Adrenal gland (tissue), 12 donors: ENCODE data around the gene XPNPEP2. TPM values are rescaled to one million over a fixed set of nuclear protein-coding genes. Genes with fewer than 3 reads are reported as not detected.

ENCODE experiments used
- DNase-seq, 7 donors: peaks; one replicate each; pipeline ENCODE4 v3.0.0-alpha.2; 2019 to 2020
- H3K27ac ChIP-seq, 5 donors: fragments of 200-600 bp; sonication (generic) in 4 of 5; 1 replicate in 3 of 5; 2 replicates in 2 of 5; pipeline versions ENCODE4 v1.5.1 to v1.8.0; 2016 to 2020; ENCODE audit warnings: mild to moderate bottlenecking in 1 of 5
- H3K27me3 ChIP-seq: fragments of 200-600 bp; 2 replicates; pipeline ENCODE4 v1.8.0; 2021
- H3K36me3 ChIP-seq, 2 donors: fragments of 200-600 bp; replicated peaks in 1 of 2; 1 replicate in 1 of 2; 2 replicates in 1 of 2; pipeline versions ENCODE4 v1.5.1 to v1.8.0; 2018 to 2022
- H3K4me1 ChIP-seq, 2 donors: fragments of 200-600 bp; replicated peaks in 1 of 2; 1 replicate in 1 of 2; 2 replicates in 1 of 2; pipeline versions ENCODE4 v1.5.1 to v1.8.0; 2018 to 2021
- H3K4me3 ChIP-seq, 4 donors: fragments of 200-600 bp; sonication (generic) in 3 of 4; one replicate each; pipeline ENCODE4 v1.5.1; 2016 to 2018
- H3K9me3 ChIP-seq, 3 donors: fragments of 200-600 bp; sonication (generic) in 1 of 3; replicated peaks in 1 of 3; 1 replicate in 2 of 3; 2 replicates in 1 of 3; pipeline versions ENCODE4 v1.5.1 to v1.8.0; 2016 to 2021
- CTCF ChIP-seq, 6 experiments: fragments of 450-650 bp in 4 of 6; fragments of 200-600 bp in 2 of 6; sonication (generic) in 1 of 6; IDR thresholded peaks; 1 replicate in 5 of 6; 2 replicates in 1 of 6; pipeline versions ENCODE4 v1.5.1 to v1.8.0; 2016 to 2021; ENCODE audit warnings: antibody characterized with exemption in 6 of 6, mild to moderate bottlenecking in 2 of 6, moderate library complexity in 1 of 6
- POLR2A ChIP-seq, 2 donors: fragments of 450-650 bp; IDR thresholded peaks; one replicate each; pipeline ENCODE4 v1.6.1; 2017; ENCODE audit warnings: antibody characterized with exemption in 2 of 2, mild to moderate bottlenecking in 2 of 2, moderate library complexity in 1 of 2
- WGBS, 4 donors: extraction: QIAGEN DNeasy Blood & Tissue Kit in 2 of 4; methylation state at CpG; one replicate each; pipeline versions ENCODE4 v1.1.5 to v1.1.7; 2013 to 2017; 5-methylcytosine and 5-hydroxymethylcytosine counted together
- intact Hi-C, 2 donors: fragments of 100-400 bp; cut with DNase I; formaldehyde crosslinking; loops; one replicate each; pipeline versions ENCODE4 v1.14.1 to v1.15.0; 2022 to 2023
- polyA plus RNA-seq, 3 donors: library from polyadenylated mRNA; stranded (reverse); fragments of 200-250 nt in 2 of 3; fragments of 350-450 nt in 1 of 3; fragmentation: Illumina TruSeq in 1 of 3; extraction: RNeasy Lipid Tissue Mini Kit (QIAGEN cat#74804) in 1 of 3; gene quantifications; one replicate each; pipeline ENCODE4 v1.2.3, GENCODE V29; 2013 to 2014
- total RNA-seq, 9 donors: library from RNA; depleted of rRNA in 4 of 9; stranded (reverse); fragments of >200 nt in 4 of 9; fragments of 120-200 nt in 1 of 9; fragmentation: NEBNext Ultra II Directional in 1 of 9; extraction: Animal tissue kit (Norgen Biotek cat#: 25700) in 1 of 9; gene quantifications; one replicate each; pipeline versions ENCODE4 v1.1.0 to v1.2.4, GENCODE V29; 2013 to 2023
- donor health status: healthy with polysubstance abuse.
- donor health status: Bipolar disorder and iron deficiency.
- donor health status: DM: yes; HTN: yes; CAD: no.
- donor health status: DM: no; HTN: no; CAD: no.
- donor health status: DM: no; HTN: no; CAD: no.
- donor health status: DM: yes; HTN: yes; CAD: no.

The XPNPEP2 gene
- total and polyA plus RNA-seq, 12 donors: 0.18 to 5.4 (median 1.1) TPM

GRCh38 chrX:129748305-129748704, 9.5 kb downstream of the XPNPEP2 start:
- Histone ChIP-seq H3K4me3 (no peak overlapping the region), H3K27me3 (no peaks in the 10 kb centered on the region), H3K4me1 (no peaks in the 10 kb centered on the region), H3K27ac (peak overlapping the region in 2 of 5 donors; percentile 19 to 59), H3K9me3 (no peaks in the 10 kb centered on the region), H3K36me3 (no peaks in the 10 kb centered on the region)
- 18 to 60% (median 29%) methylated on average over 4 of the region's 4 CpGs for WGBS, 4 donors
- TF ChIP-seq POLR2A (IDR thresholded peaks at IDR 0.05) (no peak), CTCF (IDR thresholded peaks at IDR 0.05) (no peak)
- intact Hi-C loops: no loop called here
- DNase-seq: peak in 6 of 7 donors; percentile 36 to 83 (median 66)

DNA sequence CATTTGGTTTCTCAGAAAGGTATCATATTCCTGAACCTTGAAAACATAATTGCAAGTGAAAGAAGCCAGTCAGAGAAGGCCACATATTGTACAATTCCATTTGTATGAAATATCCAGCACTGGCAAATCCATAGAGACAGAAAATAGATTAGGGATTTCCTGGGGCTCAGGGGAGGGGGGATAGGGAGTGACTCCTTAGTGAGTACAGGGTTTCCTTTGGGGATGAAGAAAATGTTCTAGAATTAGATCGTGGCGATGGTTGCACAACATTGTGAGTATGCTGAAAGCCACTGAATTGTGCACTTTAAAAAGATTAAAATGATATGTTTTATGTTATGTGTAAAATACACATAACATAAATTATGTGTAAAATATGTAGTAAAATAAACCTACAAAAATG, 10.3 kb downstream of the XPNPEP2 start:
- no peak overlapping the region for H3K4me3 ChIP-seq
- DNase-seq: no peak
- H3K36me3 ChIP-seq: no peaks in the 10 kb centered on the region
- peak overlapping the region in 2 of 5 donors; percentile 19 to 29 for H3K27ac ChIP-seq
- no peaks in the 10 kb centered on the region for H3K27me3 ChIP-seq
- TF ChIP-seq POLR2A (IDR thresholded peaks at IDR 0.05) (no peak), CTCF (IDR thresholded peaks at IDR 0.05) (no peak)
- no peaks in the 10 kb centered on the region for H3K9me3 ChIP-seq
- intact Hi-C loops: no loop called here
- H3K4me1 ChIP-seq: no peaks in the 10 kb centered on the region
- WGBS, 4 donors: 61 to 79% (median 67%) methylated on average over 2 of the region's 2 CpGs

- no peaks in the 10 kb centered on the region for H3K9me3 ChIP-seq
- no peaks in the 10 kb centered on the region for H3K4me1 ChIP-seq
- no peaks in the 10 kb centered on the region for H3K36me3 ChIP-seq
- no peak overlapping the region for H3K4me3 ChIP-seq
- H3K27me3 ChIP-seq: peaks cover 8% of the 10 kb centered on the region
- TF ChIP-seq CTCF (IDR thresholded peaks at IDR 0.05): no peak
- no peak for TF ChIP-seq POLR2A (IDR thresholded peaks at IDR 0.05)
- no peak for DNase-seq
- intact Hi-C loops: no loop called here
- H3K27ac ChIP-seq: no peak overlapping the region
- WGBS, 4 donors: 76 to 89% (median 82%) methylated on average over 6 to 8 of the region's 8 CpGs
Measured at GRCh38 chrX:129750971-129751370, 12.2 kb downstream of the XPNPEP2 start.

- Histone ChIP-seq H3K27me3 (peaks cover 10% of the 10 kb centered on the region), H3K36me3 (no peaks in the 10 kb centered on the region), H3K4me1 (no peaks in the 10 kb centered on the region), H3K4me3 (no peak overlapping the region), H3K27ac (no peak overlapping the region), H3K9me3 (no peaks in the 10 kb centered on the region)
- no peak for DNase-seq
- WGBS, 4 donors: 44 to 70% (median 60%) methylated on average over 5 to 22 of the region's 22 CpGs
- intact Hi-C loops: no loop called here
- peak in 1 of 6 experiments; percentile 23 for TF ChIP-seq CTCF (IDR thresholded peaks at IDR 0.05)
- no peak for TF ChIP-seq POLR2A (IDR thresholded peaks at IDR 0.05)
Measured at GRCh38 chrX:129754056-129755024, 15.6 kb downstream of the XPNPEP2 start.
